ENCODE data around the gene AATF. TPM values are rescaled to one million over a fixed set of nuclear protein-coding genes. Genes with fewer than 3 reads are reported as not detected.

The AATF gene
- total RNA-seq, 4 donors from 2014 or later, result 22.4 to 36.4 (median 32.4) TPM

DNA sequence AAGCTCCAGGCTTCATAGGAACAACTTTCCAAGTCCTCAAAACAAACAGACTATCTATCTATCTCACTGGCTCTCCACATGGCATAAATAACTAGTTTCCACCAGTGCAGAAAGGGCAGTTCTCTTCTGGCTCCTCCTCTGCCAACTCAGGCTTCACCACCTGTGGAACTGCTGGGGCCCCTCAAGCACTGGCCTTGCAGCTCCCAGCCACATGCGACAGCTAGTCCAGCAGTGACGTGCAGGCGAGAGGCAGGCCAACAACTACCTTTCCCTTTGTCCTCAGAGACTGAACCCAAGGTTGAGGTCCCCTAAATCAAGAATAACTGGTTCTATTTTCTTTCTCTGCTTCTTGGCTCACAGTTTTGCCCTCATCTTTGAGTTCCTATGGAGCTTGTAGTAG lies 137.6 kb downstream of the AATF start:
- Histone ChIP-seq H3K9me3 (no peaks in the 10 kb centered on the region), H3K27ac (no peak overlapping the region), H3K36me3 (peaks cover 8 to 65% (median 15%) of the 10 kb centered on the region in 3 donors), H3K4me1 (peaks cover 6 to 18% (median 8%) of the 10 kb centered on the region in 3 donors), H3K27me3 (no peaks in the 10 kb centered on the region), H3K4me3 (no peak overlapping the region)
- intact Hi-C loops (cut with DNase I), result no loop called here
- DNase-seq, result no peak
- 54 to 70% methylated on average over 3 of the region's 3 CpGs for WGBS, 2 donors
- no peak for TF ChIP-seq POLR2A (IDR thresholded peaks at IDR 0.05)
- TF ChIP-seq, protein P1, sequence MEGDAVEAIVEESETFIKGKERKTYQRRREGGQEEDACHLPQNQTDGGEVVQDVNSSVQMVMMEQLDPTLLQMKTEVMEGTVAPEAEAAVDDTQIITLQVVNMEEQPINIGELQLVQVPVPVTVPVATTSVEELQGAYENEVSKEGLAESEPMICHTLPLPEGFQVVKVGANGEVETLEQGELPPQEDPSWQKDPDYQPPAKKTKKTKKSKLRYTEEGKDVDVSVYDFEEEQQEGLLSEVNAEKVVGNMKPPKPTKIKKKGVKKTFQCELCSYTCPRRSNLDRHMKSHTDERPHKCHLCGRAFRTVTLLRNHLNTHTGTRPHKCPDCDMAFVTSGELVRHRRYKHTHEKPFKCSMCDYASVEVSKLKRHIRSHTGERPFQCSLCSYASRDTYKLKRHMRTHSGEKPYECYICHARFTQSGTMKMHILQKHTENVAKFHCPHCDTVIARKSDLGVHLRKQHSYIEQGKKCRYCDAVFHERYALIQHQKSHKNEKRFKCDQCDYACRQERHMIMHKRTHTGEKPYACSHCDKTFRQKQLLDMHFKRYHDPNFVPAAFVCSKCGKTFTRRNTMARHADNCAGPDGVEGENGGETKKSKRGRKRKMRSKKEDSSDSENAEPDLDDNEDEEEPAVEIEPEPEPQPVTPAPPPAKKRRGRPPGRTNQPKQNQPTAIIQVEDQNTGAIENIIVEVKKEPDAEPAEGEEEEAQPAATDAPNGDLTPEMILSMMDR (IDR thresholded peaks at IDR 0.05), result no peak

DNA sequence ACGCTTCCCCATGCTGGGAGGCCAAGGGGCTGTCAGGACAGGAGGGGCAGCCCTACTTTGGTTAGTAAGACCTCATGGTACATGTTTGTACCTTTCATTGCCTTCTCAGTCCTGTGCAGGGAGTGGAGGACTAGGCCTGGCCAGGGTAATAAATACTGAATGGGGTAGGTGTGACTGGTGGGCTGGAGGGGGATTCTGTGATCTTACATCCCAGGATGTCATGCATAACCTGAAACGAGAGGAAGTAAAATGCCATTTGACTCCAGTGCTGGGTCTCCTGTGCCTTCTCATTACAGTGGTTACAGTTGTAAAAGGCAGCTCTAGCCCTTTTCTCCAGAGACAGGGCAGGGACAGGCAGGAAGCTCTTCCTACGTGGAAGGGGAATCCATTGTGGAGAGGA lies 138.2 kb downstream of the AATF start:
- intact Hi-C loops (cut with DNase I), result no loop called here
- 86 to 95% methylated on average over 2 of the region's 3 CpGs for WGBS, 2 donors
- no peak overlapping the region for H3K27ac ChIP-seq

DNA sequence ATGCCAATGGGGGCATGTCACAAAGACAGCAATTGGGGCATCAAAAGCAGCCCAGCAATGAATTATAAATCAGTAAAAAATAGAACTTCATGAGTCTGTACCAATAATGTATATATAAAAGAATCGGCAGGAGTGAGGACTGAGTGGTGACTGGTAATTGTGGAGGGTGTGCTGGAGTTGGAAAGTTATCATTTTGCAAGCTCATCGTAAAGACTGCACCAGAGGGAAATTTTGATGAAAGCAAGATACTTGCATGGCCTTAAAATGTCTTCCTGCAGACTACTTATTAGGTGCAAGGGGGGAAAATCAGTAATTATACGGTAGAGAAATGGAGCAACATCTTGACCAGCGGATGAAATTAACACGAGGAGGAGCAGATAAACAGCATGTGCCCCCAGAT lies 138.9 kb downstream of the AATF start:
- TF ChIP-seq POLR2A (IDR thresholded peaks at IDR 0.05), result no peak
- TF ChIP-seq, protein P1 (IDR thresholded peaks at IDR 0.05), result no peak
- 85 to 92% methylated on average over 5 of the region's 5 CpGs for WGBS, 2 donors
- Histone ChIP-seq H3K36me3 (peaks cover 8 to 79% (median 15%) of the 10 kb centered on the region in 3 donors), H3K27ac (no peak overlapping the region), H3K4me1 (peaks cover 6 to 23% (median 9%) of the 10 kb centered on the region in 3 donors), H3K4me3 (no peak overlapping the region), H3K9me3 (no peaks in the 10 kb centered on the region), H3K27me3 (no peaks in the 10 kb centered on the region)
- no peak for DNase-seq
- intact Hi-C loops (cut with DNase I), result no loop called here

More for the DNA sequence above, 138.2 kb downstream of the AATF start:
- H3K27me3 ChIP-seq, result no peaks in the 10 kb centered on the region
- H3K4me3 ChIP-seq, result no peak overlapping the region
- no peak for DNase-seq
- no peaks in the 10 kb centered on the region for H3K9me3 ChIP-seq
- no peak for TF ChIP-seq POLR2A (IDR thresholded peaks at IDR 0.05)
- TF ChIP-seq, protein P1 (IDR thresholded peaks at IDR 0.05), result no peak
- H3K36me3 ChIP-seq, result peaks cover 8 to 71% (median 15%) of the 10 kb centered on the region in 3 donors
- H3K4me1 ChIP-seq, result peaks cover 6 to 23% (median 9%) of the 10 kb centered on the region in 3 donors

DNA sequence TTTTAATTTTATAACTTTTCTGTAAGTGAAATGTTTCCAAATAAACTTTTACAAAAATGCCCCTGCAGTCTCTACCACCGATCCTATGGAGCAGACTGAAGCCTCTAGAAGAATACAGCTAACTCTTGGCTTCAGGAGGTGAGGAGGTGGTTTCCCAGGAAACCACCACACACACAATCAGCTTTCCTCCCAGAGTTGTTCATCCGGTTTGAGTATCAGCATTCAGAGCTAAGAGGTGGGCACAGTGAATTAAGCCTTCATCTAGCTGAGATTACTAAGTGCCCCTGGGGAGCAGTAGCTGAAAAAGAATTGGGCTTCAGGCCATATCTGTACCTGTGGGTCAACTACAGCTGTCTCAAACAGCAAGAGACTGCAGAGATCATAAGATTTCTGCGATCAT lies 139.7 kb downstream of the AATF start:
- WGBS, 2 donors, result 23 to 36% methylated on average over 3 of the region's 3 CpGs
- no peaks in the 10 kb centered on the region for H3K27me3 ChIP-seq
- peaks cover 8 to 87% (median 15%) of the 10 kb centered on the region in 3 donors for H3K36me3 ChIP-seq
- H3K27ac ChIP-seq, result no peak overlapping the region
- H3K4me1 ChIP-seq, result peaks cover 6 to 23% (median 9%) of the 10 kb centered on the region in 3 donors
- H3K9me3 ChIP-seq, result no peaks in the 10 kb centered on the region
- no peak for TF ChIP-seq POLR2A (IDR thresholded peaks at IDR 0.05)
- TF ChIP-seq, protein P1 (IDR thresholded peaks at IDR 0.05), result no peak
- intact Hi-C loops (cut with DNase I), result no loop called here
- DNase-seq, result no peak
- no peak overlapping the region for H3K4me3 ChIP-seq

DNA sequence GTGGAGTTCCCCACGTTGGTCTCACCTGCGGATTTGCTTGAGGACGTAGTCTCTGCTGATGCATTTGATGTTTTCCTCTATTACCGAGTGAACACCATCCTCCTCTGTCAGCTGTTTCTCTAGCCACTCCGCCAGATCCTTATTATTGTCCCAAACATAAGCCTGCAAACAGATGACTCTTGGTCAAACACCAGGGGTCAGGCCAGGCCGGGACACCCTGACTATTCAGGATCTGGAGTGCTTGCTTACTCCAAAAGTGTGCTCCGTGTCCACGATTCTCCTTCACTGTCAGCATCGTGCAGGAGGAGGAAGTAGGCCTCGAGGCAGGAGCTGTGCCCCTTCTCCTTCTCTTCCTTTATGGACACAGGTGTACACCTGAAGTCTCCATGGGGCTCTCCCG lies 140.2 kb downstream of the AATF start:
- intact Hi-C loops (cut with DNase I), result no loop called here
- peaks cover 8 to 91% (median 15%) of the 10 kb centered on the region in 3 donors for H3K36me3 ChIP-seq
- TF ChIP-seq POLR2A (IDR thresholded peaks at IDR 0.05), result no peak
- TF ChIP-seq, protein P1 (IDR thresholded peaks at IDR 0.05), result no peak
- H3K9me3 ChIP-seq, result no peaks in the 10 kb centered on the region
- H3K4me3 ChIP-seq, result no peak overlapping the region
- DNase-seq, result no peak
- 40 to 63% methylated on average over 5 to 11 of the region's 11 CpGs for WGBS, 2 donors
- H3K4me1 ChIP-seq, result peaks cover 6 to 23% (median 9%) of the 10 kb centered on the region in 3 donors
- H3K27me3 ChIP-seq, result no peaks in the 10 kb centered on the region
- peak overlapping the region in 1 of 4 donors; percentile 49 for H3K27ac ChIP-seq
